ENCODE results near the gene ZNF423.

ZNF423 gene

GRCh38 chr16:49778202-49778930, 77.5 kb downstream of the ZNF423 start:
- DNase-seq = no peak

GRCh38 chr16:49776734-49777133, 79.2 kb downstream of the ZNF423 start:
- DNase-seq = no peak

- no peak for DNase-seq
These were observed 79.8 kb downstream of the ZNF423 start for GRCh38 chr16:49776085-49776595.

- DNase-seq = no peak
These were observed 80.3 kb downstream of the ZNF423 start for GRCh38 chr16:49775581-49775980.

GRCh38 chr16:49775018-49775417, 80.9 kb downstream of the ZNF423 start:
- DNase-seq = no peak

- no peak for DNase-seq
These were observed 82.1 kb downstream of the ZNF423 start for GRCh38 chr16:49773534-49774475.

- DNase-seq = no peak
These were observed 87.9 kb downstream of the ZNF423 start for GRCh38 chr16:49767998-49768397.

GRCh38 chr16:49767414-49767813, 88.5 kb downstream of the ZNF423 start:
- DNase-seq = no peak

- no peak for DNase-seq
These were observed 89.7 kb downstream of the ZNF423 start for GRCh38 chr16:49766225-49766624.

- no peak for DNase-seq
These were observed 92.1 kb downstream of the ZNF423 start for GRCh38 chr16:49763826-49764225.

- DNase-seq = no peak
These were observed 95.1 kb downstream of the ZNF423 start for GRCh38 chr16:49760815-49761214.

GRCh38 chr16:49757559-49758069, 98.3 kb downstream of the ZNF423 start:
- no peak for DNase-seq

- no peak for DNase-seq
These were observed 98.9 kb downstream of the ZNF423 start for GRCh38 chr16:49756775-49757558.

- DNase-seq = no peak
These were observed 100.0 kb downstream of the ZNF423 start for GRCh38 chr16:49755716-49756505.

GRCh38 chr16:49755313-49755620, 100.6 kb downstream of the ZNF423 start:
- no peak for DNase-seq

GRCh38 chr16:49754495-49755312, 101.2 kb downstream of the ZNF423 start:
- peak in 1 of 2 donors; percentile 2 for DNase-seq

- DNase-seq = no peak
These were observed 105.4 kb downstream of the ZNF423 start for GRCh38 chr16:49750341-49751000.

GRCh38 chr16:49749816-49750215, 106.1 kb downstream of the ZNF423 start:
- no peak for DNase-seq

GRCh38 chr16:49748322-49748721, 107.6 kb downstream of the ZNF423 start:
- DNase-seq = no peak

- DNase-seq = no peak
These were observed 108.3 kb downstream of the ZNF423 start for GRCh38 chr16:49747654-49748053.

- no peak for DNase-seq
These were observed 109.4 kb downstream of the ZNF423 start for GRCh38 chr16:49746545-49746944.
